ENCODE results near the gene HYAL2.

HYAL2 gene

GRCh38 chr3:50365080-50365841 is 42.7 kb upstream of the HYAL2 start:
- TF ChIP-seq MAX (IDR thresholded peaks at IDR 0.05; ENCODE audit: low read depth, low read length) (no peak), POLR2A (IDR thresholded peaks at IDR 0.05; ENCODE audit: extremely low read depth, insufficient read length) (no peak), MYC (IDR thresholded peaks at IDR 0.05; ENCODE audit: low read depth, low read length) (no peak), CTCF (IDR thresholded peaks at IDR 0.05; ENCODE audit: low read depth, low read length) (no peak)
- no peak for DNase-seq (ENCODE audit: low read depth)
- H3K4me3 ChIP-seq (ENCODE audit: low read depth, low read length) = no peak overlapping the region

- DNase-seq (ENCODE audit: low read depth) = no peak
- TF ChIP-seq MAX (IDR thresholded peaks at IDR 0.05; ENCODE audit: low read depth, low read length) (no peak), POLR2A (IDR thresholded peaks at IDR 0.05; ENCODE audit: extremely low read depth, insufficient read length) (no peak), CTCF (IDR thresholded peaks at IDR 0.05; ENCODE audit: low read depth, low read length) (no peak), MYC (IDR thresholded peaks at IDR 0.05; ENCODE audit: low read depth, low read length) (no peak)
- no peak overlapping the region for H3K4me3 ChIP-seq (ENCODE audit: low read depth, low read length)
Observed at GRCh38 chr3:50364573-50365079, 42.1 kb upstream of the HYAL2 start.

- TF ChIP-seq MAX (IDR thresholded peaks at IDR 0.05; ENCODE audit: low read depth, low read length) (no peak), CTCF (IDR thresholded peaks at IDR 0.05; ENCODE audit: low read depth, low read length) (no peak), POLR2A (IDR thresholded peaks at IDR 0.05; ENCODE audit: extremely low read depth, insufficient read length) (no peak), MYC (IDR thresholded peaks at IDR 0.05; ENCODE audit: low read depth, low read length) (no peak)
- H3K4me3 ChIP-seq (ENCODE audit: low read depth, low read length) = no peak overlapping the region
- DNase-seq (ENCODE audit: low read depth) = no peak
Observed at GRCh38 chr3:50359760-50360110, 37.2 kb upstream of the HYAL2 start.

GRCh38 chr3:50358911-50359759 is 36.6 kb upstream of the HYAL2 start, which contains the start of gene TMEM115:
Gene TMEM115, minus strand, starts transcription at chr3:50359521. Its CDS starts 458 bp downstream, at chr3:50359063.
- DNase-seq (ENCODE audit: low read depth) = peak; percentile 98
- H3K4me3 ChIP-seq (ENCODE audit: low read depth, low read length) = peak within 1 kb of the TSS; percentile 79

More at GRCh38 chr3:50358911-50359759, 36.6 kb upstream of the HYAL2 start, which contains the start of gene TMEM115:
- TF ChIP-seq MAX (IDR thresholded peaks at IDR 0.05; ENCODE audit: low read depth, low read length) = no peak; the same call in none of the 2 replicates
- peak; percentile 57 for TF ChIP-seq MYC (IDR thresholded peaks at IDR 0.05; ENCODE audit: low read depth, low read length)
- peak; percentile 50 for TF ChIP-seq POLR2A (IDR thresholded peaks at IDR 0.05; ENCODE audit: extremely low read depth, insufficient read length)
- no peak for TF ChIP-seq CTCF (IDR thresholded peaks at IDR 0.05; ENCODE audit: low read depth, low read length)

Data from NB4 (cell line).